Ovary (tissue), 3 donors: ENCODE results near the gene FAM149A.

Experiments
- EP300 ChIP-seq: sonication (generic); formaldehyde crosslinking; IDR thresholded peaks from one replicate; pipeline ENCODE4 v1.6.1; 2017; ENCODE audit warnings: antibody characterized with exemption
- POLR2A ChIP-seq: fragments of 450-650 bp; IDR thresholded peaks from one replicate; pipeline ENCODE4 v1.6.1; 2017; ENCODE audit warnings: antibody characterized with exemption, mild to moderate bottlenecking, moderate library complexity
- TF ChIP-seq, protein P1 (sequence below), 3 donors: fragments of 450-650 bp in 2 of 3; fragments of 200-600 bp in 1 of 3; IDR thresholded peaks; one replicate each; pipeline versions ENCODE4 v1.5.1 to v1.8.0; 2016 to 2022; ENCODE audit warnings: antibody characterized with exemption in 3 of 3, mild to moderate bottlenecking in 1 of 3
- donor health status: DM: no; HTN: no; CAD: no.

DNA sequence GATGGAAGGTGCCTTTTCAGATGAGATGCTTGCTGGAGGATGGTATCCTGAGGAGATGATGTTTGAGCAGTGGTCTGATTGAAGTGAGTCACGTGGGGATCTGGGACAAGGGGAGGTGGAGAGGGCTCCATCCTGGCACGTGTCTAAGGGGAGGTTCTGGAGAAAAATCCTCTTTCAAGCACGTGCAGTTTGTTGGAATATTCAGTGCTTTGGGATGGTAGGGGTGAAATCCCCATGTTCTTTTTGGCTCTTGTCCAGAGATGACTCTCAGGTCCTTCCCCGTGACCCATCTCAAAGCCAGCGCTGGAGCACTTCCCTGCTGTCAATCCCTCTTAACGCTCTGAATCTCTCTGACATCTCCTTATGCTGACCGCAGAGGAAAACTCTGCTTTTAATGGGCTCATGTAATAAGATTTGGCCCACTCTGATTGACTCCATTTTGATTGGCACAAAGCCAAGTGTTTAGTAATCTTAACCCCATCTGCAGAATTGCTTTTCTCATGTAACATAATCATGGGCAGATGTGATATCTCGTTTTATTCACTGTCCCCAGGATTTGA, 112.0 kb downstream of the FAM149A start:
- TF ChIP-seq, protein P1, sequence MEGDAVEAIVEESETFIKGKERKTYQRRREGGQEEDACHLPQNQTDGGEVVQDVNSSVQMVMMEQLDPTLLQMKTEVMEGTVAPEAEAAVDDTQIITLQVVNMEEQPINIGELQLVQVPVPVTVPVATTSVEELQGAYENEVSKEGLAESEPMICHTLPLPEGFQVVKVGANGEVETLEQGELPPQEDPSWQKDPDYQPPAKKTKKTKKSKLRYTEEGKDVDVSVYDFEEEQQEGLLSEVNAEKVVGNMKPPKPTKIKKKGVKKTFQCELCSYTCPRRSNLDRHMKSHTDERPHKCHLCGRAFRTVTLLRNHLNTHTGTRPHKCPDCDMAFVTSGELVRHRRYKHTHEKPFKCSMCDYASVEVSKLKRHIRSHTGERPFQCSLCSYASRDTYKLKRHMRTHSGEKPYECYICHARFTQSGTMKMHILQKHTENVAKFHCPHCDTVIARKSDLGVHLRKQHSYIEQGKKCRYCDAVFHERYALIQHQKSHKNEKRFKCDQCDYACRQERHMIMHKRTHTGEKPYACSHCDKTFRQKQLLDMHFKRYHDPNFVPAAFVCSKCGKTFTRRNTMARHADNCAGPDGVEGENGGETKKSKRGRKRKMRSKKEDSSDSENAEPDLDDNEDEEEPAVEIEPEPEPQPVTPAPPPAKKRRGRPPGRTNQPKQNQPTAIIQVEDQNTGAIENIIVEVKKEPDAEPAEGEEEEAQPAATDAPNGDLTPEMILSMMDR (IDR thresholded peaks at IDR 0.05): no peak
- no peak for TF ChIP-seq POLR2A
- no peak for TF ChIP-seq EP300
